ENCODE measurements around the gene ENKD1.

DNA sequence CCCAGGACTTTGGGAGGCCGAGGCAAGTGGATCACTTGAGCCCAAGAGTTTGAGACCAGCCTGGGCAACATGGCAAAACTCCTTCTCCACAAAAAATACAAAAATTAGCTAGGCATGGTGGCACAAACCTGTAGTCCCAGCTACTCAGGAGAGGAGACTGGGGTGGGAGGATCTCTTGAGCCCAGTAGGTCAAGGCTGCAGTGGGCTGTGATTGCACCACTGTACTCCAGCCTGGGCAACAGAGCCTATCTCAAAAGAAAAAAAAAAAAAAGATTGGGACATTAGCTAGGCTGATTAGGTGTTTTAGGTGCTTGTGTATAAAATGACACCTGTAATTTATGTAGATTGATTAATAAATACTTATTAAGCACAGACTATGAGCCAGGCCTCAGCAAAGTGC lies 42.5 kb upstream of the ENKD1 start:
- TF ChIP-seq CTCF (IDR thresholded peaks at IDR 0.05) (no peak), EP300 (IDR thresholded peaks at IDR 0.05) (no peak)
